Right lobe of liver (tissue), 4 donors: ENCODE measurements around the gene FAM111B.

ENCODE experiments used
- CTCF ChIP-seq, 4 donors: fragments of 200-600 bp in 3 of 4; fragments of 450-650 bp in 1 of 4; IDR thresholded peaks; one replicate each; pipeline versions ENCODE4 v1.5.1 to v1.8.0; 2016 to 2022; ENCODE audit warnings: antibody characterized with exemption in 4 of 4, mild to moderate bottlenecking in 2 of 4
- POLR2A ChIP-seq: fragments of 450-650 bp; IDR thresholded peaks from one replicate; pipeline ENCODE4 v1.6.1; 2017; ENCODE audit warnings: antibody characterized with exemption, mild to moderate bottlenecking
- donor health status: DM: no; HTN: no; CAD: no.
- donor health status: DM: no; HTN: no; CAD: no.
- donor health status: DM: no; HTN: yes; CAD: no.

GRCh38 chr11:59076876-59077571 lies 30.0 kb upstream of the FAM111B start:
- no peak for TF ChIP-seq CTCF (IDR thresholded peaks at IDR 0.05)
- no peak for TF ChIP-seq POLR2A
